Measurements from ENCODE around the gene TTC7B. TPM values are rescaled to one million over a fixed set of nuclear protein-coding genes. Genes with fewer than 3 reads are reported as not detected.

TTC7B gene
- total RNA-seq, 4 donors from 2014 or later = 3.3 to 18.1 (median 10.0) TPM

GRCh38 chr14:90587252-90587910, 228.8 kb downstream of the TTC7B start:
- Histone ChIP-seq H3K27ac (no peak overlapping the region), H3K9me3 (no peaks in the 10 kb centered on the region), H3K4me1 (peaks cover 0 to 6% (median 0%) of the 10 kb centered on the region in 3 donors), H3K36me3 (no peaks in the 10 kb centered on the region), H3K4me3 (no peak overlapping the region), H3K27me3 (no peaks in the 10 kb centered on the region)
- 80 to 89% methylated on average over 4 of the region's 6 CpGs for WGBS, 2 donors
- DNase-seq = no peak
- intact Hi-C loops (cut with DNase I) = no loop called here
- no peak for TF ChIP-seq CTCF (IDR thresholded peaks at IDR 0.05)
- no peak for TF ChIP-seq POLR2A (IDR thresholded peaks at IDR 0.05)

GRCh38 chr14:90585106-90585505, 231.1 kb downstream of the TTC7B start:
- H3K36me3 ChIP-seq = no peaks in the 10 kb centered on the region

GRCh38 chr14:90583916-90584605, 232.2 kb downstream of the TTC7B start:
- no peak for DNase-seq
- no peak overlapping the region for H3K4me3 ChIP-seq
- intact Hi-C loops (cut with DNase I) = no loop called here
- H3K36me3 ChIP-seq = no peaks in the 10 kb centered on the region
- H3K9me3 ChIP-seq = no peaks in the 10 kb centered on the region
- WGBS, 2 donors = 89 to 93% methylated on average over 9 of the region's 12 CpGs
- H3K4me1 ChIP-seq = no peaks in the 10 kb centered on the region
- TF ChIP-seq CTCF (IDR thresholded peaks at IDR 0.05) (no peak), POLR2A (IDR thresholded peaks at IDR 0.05) (no peak)
- no peak overlapping the region for H3K27ac ChIP-seq
- H3K27me3 ChIP-seq = no peaks in the 10 kb centered on the region

More at GRCh38 chr14:90585106-90585505, 231.1 kb downstream of the TTC7B start:
- H3K27me3 ChIP-seq = no peaks in the 10 kb centered on the region
- no peaks in the 10 kb centered on the region for H3K9me3 ChIP-seq
- WGBS, 2 donors = 85 to 91% methylated on average over 7 of the region's 8 CpGs
- TF ChIP-seq CTCF (IDR thresholded peaks at IDR 0.05) = no peak
- TF ChIP-seq POLR2A (IDR thresholded peaks at IDR 0.05) = no peak
- intact Hi-C loops (cut with DNase I) = no loop called here
- no peaks in the 10 kb centered on the region for H3K4me1 ChIP-seq
- no peak overlapping the region for H3K4me3 ChIP-seq
- DNase-seq = no peak
- no peak overlapping the region for H3K27ac ChIP-seq

GRCh38 chr14:90583427-90583826, 232.8 kb downstream of the TTC7B start:
- H3K36me3 ChIP-seq = peaks cover 0 to under 1% (median 0%) of the 10 kb centered on the region in 3 donors
- intact Hi-C loops (cut with DNase I) = no loop called here

More at GRCh38 chr14:90583427-90583826, 232.8 kb downstream of the TTC7B start:
- Histone ChIP-seq H3K4me3 (no peak overlapping the region), H3K27ac (no peak overlapping the region), H3K9me3 (no peaks in the 10 kb centered on the region), H3K27me3 (no peaks in the 10 kb centered on the region), H3K4me1 (peaks cover 0 to 6% (median 0%) of the 10 kb centered on the region in 3 donors)
- TF ChIP-seq CTCF (IDR thresholded peaks at IDR 0.05) (no peak), POLR2A (IDR thresholded peaks at IDR 0.05) (no peak)
- WGBS, 2 donors = 81 to 87% methylated on average over 4 of the region's 4 CpGs
- no peak for DNase-seq

Measured in esophagus squamous epithelium (tissue), 5 donors.